Thoracic aorta (tissue), 2 donors: Measurements from ENCODE around the gene SLCO3A1. TPM values are rescaled to one million over a fixed set of nuclear protein-coding genes. Genes with fewer than 3 reads are reported as not detected.

Source experiments
- ATAC-seq: fragments of 150-250 bp; one replicate; pipeline ENCODE4 v1.8.0; 2017; ENCODE audit warnings: low read depth; ENCODE audit not compliant: insufficient number of reproducible peaks, low FRiP score
- DNase-seq: peaks from one replicate; pipeline ENCODE4 v3.0.0-alpha.2; 2020; ENCODE audit warnings: low spot score
- H3K27ac ChIP-seq, 2 donors: fragments of 200-600 bp; sonication (generic); 1 replicate in 1 of 2; 2 replicates in 1 of 2; pipeline ENCODE4 v1.5.1; 2016; ENCODE audit warnings: mild to moderate bottlenecking in 2 of 2, moderate library complexity in 2 of 2
- H3K27me3 ChIP-seq: fragments of 200-600 bp; sonication (generic); replicated peaks from 2 replicates; pipeline ENCODE4 v1.6.0; 2016; ENCODE audit warnings: mild to moderate bottlenecking; ENCODE audit not compliant: insufficient read depth
- H3K36me3 ChIP-seq: fragments of 200-600 bp; sonication (generic); one replicate; pipeline ENCODE4 v1.5.1; 2016
- H3K4me1 ChIP-seq, 2 donors: fragments of 200-600 bp; sonication (generic); 1 replicate in 1 of 2; 2 replicates in 1 of 2; pipeline versions ENCODE4 v1.5.1 to v1.6.0; 2016; ENCODE audit warnings: low read depth in 2 of 2, mild to moderate bottlenecking in 1 of 2; ENCODE audit not compliant: control insufficient read depth in 1 of 2
- H3K4me3 ChIP-seq: fragments of 200-600 bp; sonication (generic); 2 replicates; pipeline ENCODE4 v1.5.1; 2016; ENCODE audit warnings: mild to moderate bottlenecking
- H3K9me3 ChIP-seq: fragments of 200-600 bp; sonication (generic); 2 replicates; pipeline ENCODE4 v1.5.1; 2016
- CTCF ChIP-seq: fragments of 200-600 bp; sonication (generic); IDR thresholded peaks from one replicate; pipeline ENCODE4 v1.5.1; 2019; ENCODE audit warnings: antibody characterized with exemption
- total RNA-seq, 2 donors: library from RNA; depleted of rRNA; stranded (reverse); fragments of >200 nt; gene quantifications; one replicate each; pipeline versions ENCODE4 v1.1.0 to v1.2.3, GENCODE V29; 2016

The SLCO3A1 gene
- total RNA-seq, 2 donors from 2014 or later, result 16.5 to 39.1 TPM

- Histone ChIP-seq H3K27me3 (no peaks in the 10 kb centered on the region), H3K27ac (no peak overlapping the region), H3K4me3 (no peak overlapping the region), H3K4me1 (peaks cover 5 to 38% of the 10 kb centered on the region in 2 donors), H3K36me3 (no peaks in the 10 kb centered on the region), H3K9me3 (no peaks in the 10 kb centered on the region)
- no peak for DNase-seq
- no peak for TF ChIP-seq CTCF
- ATAC-seq, result no peak
These were observed 184.0 kb downstream of the SLCO3A1 start for GRCh38 chr15:92037491-92037890.

GRCh38 chr15:92040350-92040749 is 186.8 kb downstream of the SLCO3A1 start:
- DNase-seq (no peak), ATAC-seq (no peak)
- H3K4me3 ChIP-seq, result no peak overlapping the region
- no peaks in the 10 kb centered on the region for H3K36me3 ChIP-seq
- H3K27ac ChIP-seq, result no peak overlapping the region
- H3K27me3 ChIP-seq, result no peaks in the 10 kb centered on the region
- peaks cover 0 to 17% of the 10 kb centered on the region in 2 donors for H3K4me1 ChIP-seq
- no peaks in the 10 kb centered on the region for H3K9me3 ChIP-seq
- TF ChIP-seq CTCF, result no peak

GRCh38 chr15:92041371-92041770 is 187.9 kb downstream of the SLCO3A1 start:
- Histone ChIP-seq H3K4me3 (no peak overlapping the region), H3K4me1 (peaks cover 0 to 7% of the 10 kb centered on the region in 2 donors), H3K36me3 (no peaks in the 10 kb centered on the region), H3K27me3 (no peaks in the 10 kb centered on the region), H3K9me3 (no peaks in the 10 kb centered on the region), H3K27ac (no peak overlapping the region)
- no peak for ATAC-seq
- DNase-seq, result no peak
- no peak for TF ChIP-seq CTCF

- no peaks in the 10 kb centered on the region for H3K9me3 ChIP-seq
- ATAC-seq, result no peak
- H3K4me1 ChIP-seq, result peaks cover 0 to 7% of the 10 kb centered on the region in 2 donors
These were observed 189.8 kb downstream of the SLCO3A1 start for GRCh38 chr15:92043283-92043682.

GRCh38 chr15:92044203-92044909 is 190.8 kb downstream of the SLCO3A1 start:
- TF ChIP-seq CTCF, result no peak
- no peak for DNase-seq
- Histone ChIP-seq H3K9me3 (no peaks in the 10 kb centered on the region), H3K4me1 (peaks cover 0 to 13% of the 10 kb centered on the region in 2 donors), H3K27ac (no peak overlapping the region), H3K4me3 (no peak overlapping the region), H3K27me3 (no peaks in the 10 kb centered on the region), H3K36me3 (no peaks in the 10 kb centered on the region)
- no peak for ATAC-seq

More at GRCh38 chr15:92043283-92043682, 189.8 kb downstream of the SLCO3A1 start:
- no peak for TF ChIP-seq CTCF
- no peaks in the 10 kb centered on the region for H3K36me3 ChIP-seq
- H3K27ac ChIP-seq, result no peak overlapping the region
- DNase-seq, result no peak
- H3K4me3 ChIP-seq, result no peak overlapping the region
- no peaks in the 10 kb centered on the region for H3K27me3 ChIP-seq
